Erythroblast (primary cell): ENCODE results near the gene RORB.

ENCODE experiments used
- GATA1 ChIP-seq: IDR thresholded peaks from 2 replicates; pipeline ENCODE4 v1.6.1; 2011; ENCODE audit warnings: low read depth, mild to moderate bottlenecking, control low read depth, low read length, moderate library complexity
- POLR2A ChIP-seq: IDR thresholded peaks from 2 replicates; pipeline ENCODE4 v1.6.1; 2011; ENCODE audit warnings: mild to moderate bottlenecking, low read length

- no peak for TF ChIP-seq POLR2A
- no peak for TF ChIP-seq GATA1
These were observed 175.1 kb downstream of the RORB start for GRCh38 chr9:74672237-74672636.
